HG03159 (cell line): Measurements from ENCODE around the gene KIF26B.

Experiments used
- ATAC-seq: cut with Tn5 transposase; IDR thresholded peaks from one replicate; pipeline ENCODE4 v1.9.1; 2021; ENCODE audit warnings: mild to moderate bottlenecking, moderate library complexity; ENCODE audit not compliant: unreplicated experiment

Gene KIF26B

DNA sequence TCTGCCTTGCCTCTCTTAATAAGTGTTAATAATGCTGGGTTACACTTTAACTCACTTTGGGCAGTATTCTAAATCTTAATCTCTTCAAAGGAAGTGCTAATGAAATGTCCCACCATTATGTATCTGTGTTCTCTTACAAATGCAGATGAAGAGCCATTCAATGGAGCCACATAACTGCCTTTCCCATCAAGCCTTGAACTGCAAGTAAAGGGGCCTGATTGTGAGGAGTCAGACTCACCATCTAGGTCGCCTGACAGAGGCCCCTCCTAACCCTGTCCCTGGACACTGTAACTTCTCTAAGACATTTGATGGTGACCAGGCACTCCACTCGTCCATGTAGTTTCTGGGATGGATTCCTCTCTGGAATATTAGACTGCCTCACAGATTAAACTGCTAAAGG, 329.4 kb downstream of the KIF26B start:
- no peak for ATAC-seq

DNA sequence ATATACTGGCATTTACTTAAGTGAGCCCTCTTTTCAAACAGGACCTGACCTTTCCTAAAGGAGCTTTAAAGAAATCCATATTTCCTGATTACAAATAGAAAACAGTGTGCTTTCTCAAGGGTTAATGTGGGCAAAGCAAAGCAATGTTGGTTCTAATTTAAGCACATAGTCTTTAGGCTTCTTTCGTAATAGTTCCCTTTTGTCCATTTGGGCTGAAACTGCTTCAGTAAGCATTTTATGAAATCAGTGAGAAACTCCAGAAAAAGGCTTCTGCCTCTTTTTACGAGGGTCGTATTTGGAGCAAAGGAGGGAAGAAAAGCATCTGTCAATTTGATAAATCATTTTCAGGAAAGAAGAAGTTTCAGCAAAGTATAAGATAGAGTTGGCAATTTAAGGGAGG, 331.2 kb downstream of the KIF26B start:
- ATAC-seq = no peak

DNA sequence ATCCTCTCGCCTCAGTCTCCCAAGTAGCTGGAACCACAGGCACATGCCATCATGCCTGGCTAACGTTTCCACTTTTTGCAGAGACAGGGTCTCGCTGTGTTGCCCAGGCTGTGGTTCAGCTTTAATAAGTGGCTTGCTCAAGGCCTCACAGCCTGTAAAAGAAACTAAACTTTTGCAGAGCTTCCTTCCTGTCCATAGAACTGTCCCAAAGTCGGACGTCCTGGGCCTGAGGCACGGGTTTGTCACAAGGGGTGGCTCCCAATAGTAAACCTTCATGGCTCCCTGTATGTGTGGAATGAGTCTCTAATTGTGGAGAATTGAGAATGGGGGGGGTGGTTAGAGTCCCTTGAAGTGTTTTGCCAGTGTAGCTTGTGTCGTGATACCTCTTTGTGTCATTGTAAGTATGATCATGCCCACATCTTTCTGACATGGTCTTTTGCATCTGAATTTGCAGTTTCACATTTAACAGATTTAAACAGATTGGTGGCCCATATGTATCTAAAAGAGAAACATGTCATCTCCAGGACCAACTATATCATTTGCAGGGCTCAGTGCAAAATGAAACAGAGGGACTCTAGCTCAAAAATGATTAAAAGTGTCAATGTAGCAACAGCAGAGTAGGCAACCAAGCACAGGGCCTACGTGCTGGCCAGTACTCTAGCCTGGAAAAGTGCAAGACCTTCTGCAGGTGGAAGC, 332.1 kb downstream of the KIF26B start:
- no peak for ATAC-seq

DNA sequence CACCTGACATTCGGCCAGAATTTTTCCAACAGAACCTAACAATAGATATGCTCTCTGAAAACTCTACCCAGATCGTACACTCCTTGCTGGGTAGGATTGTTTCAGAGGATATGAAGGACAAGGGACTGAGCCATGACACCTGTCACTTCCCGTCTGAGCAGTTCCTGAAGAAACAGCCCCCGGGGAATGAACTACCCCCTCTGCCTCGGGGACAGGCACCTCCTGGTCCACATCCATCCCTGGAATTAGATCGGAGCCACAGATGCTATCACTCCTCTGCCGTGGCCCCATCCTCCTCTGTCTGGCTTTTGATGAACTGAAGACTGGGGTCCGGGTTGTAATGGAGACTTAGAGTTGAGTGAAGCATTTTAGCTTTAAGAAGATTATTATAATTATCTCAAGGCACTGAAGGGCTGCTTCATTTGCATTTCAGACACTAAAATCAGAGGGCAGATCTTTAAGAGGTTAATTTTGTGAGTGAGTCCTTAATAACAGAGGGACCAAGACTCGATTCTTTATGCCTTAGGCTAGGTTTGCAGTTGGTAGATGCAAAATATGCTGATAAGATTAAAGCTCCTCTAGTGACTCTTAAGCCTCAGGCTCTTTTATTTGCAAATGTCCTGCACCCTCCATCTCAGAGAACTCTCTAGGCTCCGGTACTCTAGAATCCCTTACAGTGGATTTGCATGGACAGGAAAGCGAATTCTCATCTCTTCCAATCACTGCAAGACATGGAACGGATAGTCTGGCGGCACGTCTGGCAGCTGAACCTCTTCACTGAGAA, 333.8 kb downstream of the KIF26B start:
- ATAC-seq = no peak

DNA sequence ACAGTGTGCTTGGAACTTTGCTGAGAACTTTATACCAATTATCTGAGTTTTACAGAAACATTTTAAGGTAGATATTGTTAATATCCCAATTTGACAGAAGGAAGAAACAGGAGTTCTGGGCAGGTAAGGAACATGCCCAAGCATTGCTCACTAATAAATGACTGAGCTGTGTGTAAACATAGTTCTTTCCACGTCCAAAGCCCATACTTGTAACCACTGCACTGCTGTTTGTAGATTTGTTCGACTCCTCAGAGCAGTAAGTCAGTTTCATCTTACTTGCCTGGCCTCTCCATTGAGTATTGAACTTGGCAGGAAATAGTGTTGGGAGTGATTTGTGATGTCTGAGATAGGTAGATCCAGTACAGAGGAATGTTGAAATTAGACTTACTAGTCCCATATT, 335.1 kb downstream of the KIF26B start:
- no peak for ATAC-seq

DNA sequence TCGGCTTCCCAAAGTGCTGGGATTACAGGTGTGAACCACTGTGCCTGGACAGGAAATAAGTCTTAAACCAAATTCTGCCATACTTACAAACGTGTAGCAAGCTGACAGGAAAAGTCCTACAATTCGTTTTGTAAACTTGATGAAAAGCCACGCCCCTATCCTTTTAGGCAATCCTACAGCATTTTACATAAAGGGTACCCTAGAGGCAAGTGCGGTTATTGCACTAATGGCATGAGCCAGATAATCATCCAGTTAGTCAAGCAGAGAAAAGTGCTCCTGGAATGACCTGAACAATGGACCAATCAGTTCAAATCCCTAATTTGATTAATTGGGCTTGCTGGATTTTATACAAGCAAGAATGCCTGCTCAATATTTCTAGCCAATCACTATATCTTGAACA, 338.2 kb downstream of the KIF26B start:
- ATAC-seq = no peak

DNA sequence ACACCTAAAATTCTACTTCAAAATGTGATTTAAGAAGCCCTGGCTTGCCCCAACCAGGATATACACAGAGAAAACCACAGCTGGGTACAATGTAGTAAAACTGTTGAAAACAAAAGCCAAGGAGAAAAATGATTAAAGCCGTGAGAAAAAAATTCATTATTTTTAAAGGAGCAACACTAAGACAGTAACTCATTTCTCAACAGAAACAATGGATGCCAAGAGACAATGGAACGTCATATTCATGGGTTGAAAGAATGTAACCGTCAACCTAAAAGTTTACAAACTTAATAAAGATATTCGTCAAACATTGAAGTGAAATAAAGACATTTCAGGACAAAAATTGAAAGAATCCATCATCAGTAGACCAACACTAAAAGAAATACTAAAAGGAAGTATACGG, 340.9 kb downstream of the KIF26B start:
- ATAC-seq = no peak

DNA sequence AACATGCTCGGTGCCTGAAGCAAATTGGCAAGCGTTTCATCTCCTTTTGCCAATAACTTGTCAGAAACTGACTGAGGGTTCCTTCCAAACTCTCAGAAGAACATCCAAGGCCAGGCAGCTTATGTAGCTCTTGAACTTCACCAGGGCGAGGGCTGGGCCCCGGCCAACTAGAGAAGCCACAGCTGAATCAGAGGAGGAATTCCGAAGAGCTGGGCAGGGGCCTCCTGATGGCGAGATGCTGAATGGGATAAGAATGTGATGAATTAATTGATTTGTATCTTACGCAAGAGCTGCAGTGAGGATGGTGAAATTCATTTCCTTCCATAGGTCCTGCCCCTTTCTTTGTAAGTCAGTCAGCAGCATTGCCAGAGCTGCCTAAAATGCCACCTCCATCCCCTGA, 345.8 kb downstream of the KIF26B start:
- ATAC-seq = no peak

DNA sequence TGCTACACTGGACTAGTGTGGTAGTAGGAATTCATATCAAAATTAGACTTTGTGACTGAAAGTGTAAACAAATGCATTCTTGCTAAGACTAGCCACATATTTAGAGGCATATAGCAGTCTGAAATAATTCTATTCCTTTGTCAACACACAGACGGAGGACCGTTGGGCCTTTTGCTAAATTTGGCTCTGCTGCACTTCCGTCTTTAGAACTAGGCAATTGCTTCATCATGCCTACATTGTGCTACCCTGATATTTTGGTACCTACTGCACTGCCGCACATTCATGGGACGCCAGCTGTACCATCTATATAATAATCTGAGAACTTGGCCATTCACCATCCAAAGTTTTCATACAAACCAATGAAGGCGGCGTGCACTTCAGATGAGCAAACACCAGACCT, 346.8 kb downstream of the KIF26B start:
- no peak for ATAC-seq

DNA sequence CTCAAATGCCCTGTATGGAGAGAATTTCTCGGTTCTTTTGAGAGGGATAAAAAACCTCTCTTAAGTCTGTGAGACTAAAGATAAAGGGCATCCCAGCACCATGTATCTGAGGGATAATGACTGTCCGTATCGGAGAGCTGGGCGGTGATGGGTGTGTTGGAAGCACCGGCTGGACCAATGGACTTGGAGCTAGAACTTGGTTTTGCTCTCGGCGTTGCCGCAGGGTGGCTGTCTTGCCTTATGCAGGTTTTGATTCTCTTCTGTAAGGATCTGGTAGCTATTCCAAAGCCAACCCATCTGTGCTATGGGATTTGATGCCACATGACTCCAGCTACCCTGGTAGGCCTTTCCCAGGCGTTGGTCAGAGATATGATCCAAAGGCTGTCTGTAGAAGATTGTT, 348.8 kb downstream of the KIF26B start:
- no peak for ATAC-seq

DNA sequence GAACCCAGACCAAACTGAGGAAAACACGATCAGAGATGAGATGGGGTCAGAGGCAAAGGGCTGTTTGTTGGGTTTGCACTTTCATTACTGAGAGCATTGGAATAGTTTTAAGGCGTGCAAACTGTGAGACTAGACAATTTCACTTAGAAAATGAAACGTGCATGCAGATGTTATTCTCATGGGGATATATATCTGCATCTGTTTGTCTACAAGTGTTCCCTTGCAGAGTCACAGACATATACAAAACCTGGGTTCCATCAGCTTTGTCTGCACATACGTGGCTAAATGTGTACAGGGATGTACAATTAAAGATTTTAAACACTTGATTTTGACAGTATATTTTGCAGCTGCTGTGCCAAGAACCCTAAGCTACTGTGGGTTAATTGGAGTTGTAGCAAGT, 355.4 kb downstream of the KIF26B start:
- no peak for ATAC-seq

DNA sequence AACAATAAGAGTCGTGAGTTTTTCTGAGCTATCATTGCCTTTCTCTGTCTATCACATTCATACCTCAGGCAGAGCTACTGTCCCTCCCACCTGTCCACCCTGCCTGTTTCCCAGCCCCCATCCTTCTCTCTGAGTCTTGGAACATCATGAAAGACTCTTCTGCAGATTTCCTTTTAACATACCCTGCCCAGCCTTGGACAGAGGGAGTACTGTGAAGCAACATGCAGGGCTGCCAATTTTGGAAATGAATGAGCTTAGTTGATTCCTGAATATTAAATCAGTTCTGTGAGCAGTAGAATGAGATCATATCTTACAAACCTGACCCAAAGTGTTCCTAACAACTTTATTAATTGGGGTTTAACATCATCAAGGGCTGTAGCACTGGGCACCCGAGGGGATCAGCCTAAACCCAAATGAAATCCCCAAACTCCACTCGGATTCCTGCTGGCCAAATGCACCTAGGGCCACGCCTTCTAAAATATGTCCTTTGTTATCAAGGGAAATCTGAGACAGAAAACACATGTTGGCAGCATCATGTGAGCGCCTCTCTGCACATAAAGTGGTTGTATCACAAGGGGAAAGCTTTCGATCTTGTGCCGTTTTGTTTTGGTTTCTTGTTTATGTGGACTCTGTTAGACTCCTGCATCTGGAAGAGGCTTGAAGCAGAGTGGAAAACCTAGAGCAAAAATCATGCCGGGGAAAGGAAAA, 357.6 kb downstream of the KIF26B start:
- ATAC-seq = no peak

DNA sequence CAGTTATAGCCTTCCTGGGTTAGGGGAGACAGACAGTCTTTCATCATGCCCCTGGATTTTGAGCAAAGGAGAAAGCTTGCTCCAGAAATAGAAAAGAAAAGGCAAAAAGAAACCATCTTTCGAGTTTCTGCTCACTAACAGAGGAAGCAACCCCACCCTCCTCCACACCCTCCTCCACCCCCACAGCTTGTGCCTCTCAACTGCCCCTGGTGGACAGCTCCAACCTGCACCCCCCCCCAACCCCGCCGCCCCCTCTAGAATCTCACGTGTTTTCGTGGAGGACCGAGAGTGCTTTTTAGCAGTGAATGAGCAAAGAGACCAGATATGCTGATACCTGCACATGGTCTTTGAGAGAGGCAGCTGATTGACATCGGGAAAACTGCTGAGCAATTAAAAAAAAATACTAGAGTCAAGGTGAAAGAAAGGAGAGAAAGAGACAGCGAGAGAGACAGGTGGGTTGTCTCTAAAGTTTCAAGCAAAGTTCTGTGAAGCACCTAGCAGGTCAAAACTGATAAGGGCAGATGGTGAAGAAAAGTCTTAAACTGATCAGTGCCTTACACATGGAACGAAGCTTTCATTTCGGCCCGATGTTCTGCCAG, 358.3 kb downstream of the KIF26B start:
- no peak for ATAC-seq

DNA sequence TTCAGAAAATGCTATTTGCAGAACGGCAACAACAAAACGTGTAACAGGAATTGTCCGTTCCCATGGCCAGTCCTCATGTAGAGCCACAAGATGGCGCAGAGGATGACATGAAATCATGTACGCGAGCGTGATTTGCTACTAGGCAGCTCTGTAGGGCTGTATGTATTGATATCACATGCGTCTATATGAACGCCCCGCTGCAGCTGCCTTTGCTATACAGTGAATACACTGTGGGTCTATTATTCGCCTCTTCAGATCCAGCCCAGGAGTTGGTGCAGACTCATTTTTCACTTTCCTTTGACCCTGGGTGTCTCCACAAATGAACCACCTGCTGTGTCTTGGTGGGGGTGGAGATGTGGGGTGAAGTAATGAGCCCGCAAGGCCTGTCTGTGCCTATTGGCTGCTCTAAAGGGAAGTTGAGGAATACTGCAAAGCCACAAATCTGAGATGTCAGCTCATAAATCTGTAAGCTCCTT, 361.5 kb downstream of the KIF26B start:
- no peak for ATAC-seq

DNA sequence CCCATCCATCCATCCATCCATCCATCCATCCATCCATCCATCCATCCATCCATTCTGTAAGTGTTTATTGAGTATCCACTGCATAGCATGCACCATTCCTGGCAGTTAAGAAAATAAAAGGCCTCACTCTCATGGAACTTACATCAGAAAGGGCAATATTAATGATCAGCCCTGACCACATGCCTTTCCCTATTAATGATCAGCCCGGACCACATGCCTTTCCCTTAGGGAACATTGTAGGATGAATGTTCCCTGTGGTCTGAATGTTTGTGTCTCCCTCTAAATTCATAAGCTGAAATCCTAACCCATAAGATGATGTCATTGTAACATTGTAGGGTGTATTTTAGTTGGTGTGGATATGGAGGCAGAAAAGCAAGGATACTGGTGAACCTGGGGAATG, 365.8 kb downstream of the KIF26B start:
- ATAC-seq = no peak

DNA sequence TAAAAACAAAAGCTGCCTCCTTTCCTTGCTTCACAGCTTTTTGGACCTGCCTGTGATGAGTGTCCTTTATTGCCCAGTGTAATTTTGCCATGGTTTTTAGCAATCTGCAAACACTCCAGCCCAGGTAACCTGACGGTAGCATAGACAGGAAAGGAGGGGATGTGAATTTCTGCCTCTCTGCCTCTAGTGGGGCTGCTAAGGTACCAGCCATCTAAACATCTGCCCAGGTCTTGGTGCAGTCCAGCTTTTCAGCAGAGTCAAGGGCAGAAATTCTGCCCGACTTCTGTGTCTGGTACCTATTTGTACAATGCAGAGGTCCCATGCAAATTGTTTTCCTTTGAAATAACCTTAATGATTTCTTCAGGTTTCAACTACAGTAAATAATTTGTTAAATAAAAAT, 371.4 kb downstream of the KIF26B start:
- no peak for ATAC-seq

DNA sequence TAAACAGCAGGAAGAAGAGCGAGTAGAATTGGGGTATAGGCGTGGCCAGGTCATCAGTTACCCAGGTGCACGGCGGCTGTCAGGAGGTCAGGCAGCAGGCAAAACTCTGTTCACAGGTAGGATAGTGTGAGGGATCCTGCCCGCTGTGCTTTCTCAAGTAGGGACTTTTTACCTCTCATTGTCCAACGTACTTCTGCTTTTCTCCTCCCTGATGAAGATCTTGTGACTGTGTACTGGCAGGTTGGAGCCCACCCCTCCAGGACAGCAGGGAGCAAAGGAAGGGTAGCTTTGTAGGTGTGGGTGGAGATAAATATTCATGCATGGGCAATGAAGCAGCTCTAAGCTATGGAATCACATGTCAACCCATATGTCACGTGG, 373.5 kb downstream of the KIF26B start:
- no peak for ATAC-seq

DNA sequence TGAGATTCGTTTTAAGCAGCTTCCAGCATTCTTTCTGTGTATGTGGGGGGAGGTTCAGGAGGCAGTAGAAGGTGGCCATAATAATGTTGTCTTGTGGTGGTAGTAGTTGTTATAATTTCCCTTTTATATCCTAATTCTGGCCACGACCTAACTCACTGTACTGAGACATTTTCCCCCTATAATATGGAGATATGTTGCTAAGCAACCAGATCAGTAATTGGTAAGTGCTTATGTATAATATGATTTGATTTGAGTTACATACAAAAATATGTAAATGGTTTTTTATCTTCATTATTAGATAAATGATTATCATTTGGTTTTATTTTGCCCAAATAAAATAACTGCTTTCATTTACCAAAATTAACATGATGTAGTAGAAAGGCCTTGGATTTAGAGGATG, 376.2 kb downstream of the KIF26B start:
- no peak for ATAC-seq

DNA sequence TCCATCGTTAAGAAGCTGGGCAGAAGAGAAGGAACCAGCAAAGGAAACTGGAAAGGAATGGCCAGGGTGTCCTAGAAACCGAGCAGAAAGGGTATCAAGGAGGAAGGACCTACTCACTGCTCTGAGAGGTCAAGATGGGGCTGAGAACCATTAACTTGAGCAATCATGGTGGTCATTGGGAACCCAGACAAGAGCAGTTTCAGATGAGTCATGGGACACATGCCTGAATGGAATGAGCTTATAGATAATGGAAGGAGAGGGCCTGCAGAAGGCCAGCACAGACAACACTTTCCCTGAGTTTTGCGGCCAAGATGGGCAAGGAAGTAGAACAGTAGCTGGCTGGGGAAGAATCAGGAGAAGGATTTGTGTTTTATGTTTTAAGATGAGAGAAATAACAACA, 383.2 kb downstream of the KIF26B start:
- ATAC-seq = no peak

DNA sequence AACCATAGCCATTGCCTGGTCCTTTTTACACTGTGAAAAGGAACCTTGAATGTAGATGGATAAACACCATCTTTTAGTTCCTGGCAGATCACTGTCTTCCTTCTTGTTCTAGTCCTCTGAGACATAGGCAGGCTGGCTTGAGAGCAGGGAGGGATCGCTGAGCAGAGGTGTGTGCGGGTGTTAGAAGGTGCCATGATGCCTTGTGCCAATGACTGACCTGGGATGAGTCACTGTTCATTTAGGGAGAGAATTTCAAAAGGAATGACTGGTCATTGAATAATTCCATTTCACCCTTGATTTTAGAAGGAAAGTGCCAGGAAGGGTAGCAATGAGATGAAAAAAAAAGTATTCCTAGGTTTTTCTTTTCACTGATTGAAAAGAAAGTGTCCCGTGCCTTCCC, 383.9 kb downstream of the KIF26B start:
- no peak for ATAC-seq

DNA sequence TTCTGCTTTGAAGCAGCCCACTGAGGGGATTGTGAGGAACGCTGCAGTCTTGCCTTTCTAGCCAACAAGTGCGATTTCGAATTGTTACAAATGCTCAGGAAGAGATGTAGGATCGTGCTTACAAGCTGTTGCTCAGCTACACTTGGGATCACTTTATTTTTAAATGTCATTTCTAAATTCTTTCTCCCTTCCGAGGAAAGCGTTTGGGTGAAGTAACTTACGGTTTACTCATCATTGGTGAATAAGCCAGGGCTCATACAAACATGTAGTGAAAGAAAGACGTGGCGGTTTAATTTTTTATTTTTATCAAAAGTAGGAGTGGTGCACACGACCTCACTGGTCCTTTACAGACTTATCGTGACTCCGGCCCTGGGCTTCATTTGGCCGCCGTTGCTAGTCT, 386.6 kb downstream of the KIF26B start:
- no peak for ATAC-seq

DNA sequence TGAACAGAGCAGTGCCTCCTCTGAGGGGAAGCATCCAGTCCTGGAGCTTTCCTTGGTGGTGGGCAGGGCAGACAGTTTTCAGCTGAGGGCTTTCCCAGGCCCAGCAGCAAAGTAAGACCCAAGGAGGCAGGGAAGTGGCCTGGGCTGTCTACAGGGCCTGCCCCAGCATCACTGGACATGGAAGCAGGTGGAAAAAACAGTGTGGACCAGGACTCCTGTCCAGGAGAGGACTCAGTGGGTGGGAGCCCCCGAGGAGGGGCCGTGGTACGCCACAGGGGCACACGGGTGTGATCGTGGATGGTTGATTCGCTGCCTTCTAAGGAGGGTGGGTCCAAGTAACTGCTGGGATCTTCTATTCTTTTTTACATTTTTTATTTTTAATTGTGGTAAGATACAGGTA, 387.6 kb downstream of the KIF26B start:
- ATAC-seq = no peak
